Colon (tissue), 2 donors: Measurements from ENCODE around the gene FAM136A.
"Not testable (repeated sequence)": the region's sequence is repeated elsewhere in the genome, so short reads cannot be mapped to it uniquely, and the experiment has no call there.

Source experiments
- FAIRE-seq: peaks from 2 replicates; lab custom pipeline; 2012; peaks lifted over from hg19 to GRCh38; lab: Jason Lieb, UNC
- donor health status: control.
- donor health status: control.

FAM136A gene

GRCh38 chr2:70301344-70302194 lies at the start of gene FAM136A:
Gene FAM136A, minus strand, starts transcription at chr2:70302067. Its CDS starts 56 bp downstream, at chr2:70302011.
- FAIRE-seq: no peak

DNA sequence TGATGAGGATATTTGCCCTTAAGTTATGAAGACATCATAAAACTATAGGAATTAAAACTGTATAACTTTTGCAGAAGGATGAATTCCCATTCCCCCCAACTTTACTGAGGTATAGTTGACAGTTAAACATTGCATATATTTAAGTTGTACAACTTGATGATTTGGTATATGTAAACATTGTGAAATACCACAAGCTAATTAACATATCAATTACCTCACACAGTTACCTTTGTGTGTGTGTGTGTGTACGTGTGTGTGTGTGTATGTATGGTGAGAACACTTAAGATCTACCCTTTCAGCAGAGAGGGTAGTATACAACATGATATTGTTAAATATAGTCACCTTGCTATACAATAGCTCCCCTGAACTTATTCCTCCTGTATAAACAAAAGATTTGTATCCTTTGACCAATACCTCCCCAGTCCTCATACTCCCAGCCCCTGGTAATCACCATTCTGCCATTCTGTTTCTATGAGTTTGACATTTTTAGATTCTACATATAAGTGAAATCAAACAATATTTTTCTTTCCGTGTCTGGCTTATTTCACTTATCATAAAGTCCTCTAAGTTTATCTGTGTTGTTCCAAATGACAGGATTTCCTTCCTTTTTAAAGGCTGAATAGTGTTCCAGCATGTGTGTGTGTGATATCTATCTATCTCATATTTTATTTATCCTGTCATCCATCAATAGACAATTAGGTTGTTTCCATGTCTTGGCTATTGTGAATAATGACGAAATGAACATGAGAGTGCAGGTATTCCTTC lies 48.2 kb upstream of the FAM136A start:
- FAIRE-seq: no peak

DNA sequence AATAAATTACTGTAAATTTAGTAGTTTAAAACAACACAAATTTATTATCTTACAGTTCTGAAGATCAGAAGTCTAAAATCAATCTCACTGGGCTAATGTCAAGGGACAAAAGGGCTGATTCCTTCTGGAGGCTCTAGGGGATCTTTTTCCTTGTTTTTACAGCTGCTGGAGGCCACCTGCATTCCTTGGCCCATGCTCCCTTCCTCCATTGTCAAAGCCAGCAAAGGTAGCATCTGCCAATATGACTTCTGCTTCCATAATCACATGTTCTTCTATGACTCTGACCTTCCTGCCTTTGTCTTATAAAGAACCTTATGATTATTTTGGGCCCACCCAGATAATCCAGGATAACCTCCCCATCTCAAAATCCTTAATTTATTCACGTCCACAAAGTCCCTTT lies 46.0 kb upstream of the FAM136A start:
- FAIRE-seq: no peak

DNA sequence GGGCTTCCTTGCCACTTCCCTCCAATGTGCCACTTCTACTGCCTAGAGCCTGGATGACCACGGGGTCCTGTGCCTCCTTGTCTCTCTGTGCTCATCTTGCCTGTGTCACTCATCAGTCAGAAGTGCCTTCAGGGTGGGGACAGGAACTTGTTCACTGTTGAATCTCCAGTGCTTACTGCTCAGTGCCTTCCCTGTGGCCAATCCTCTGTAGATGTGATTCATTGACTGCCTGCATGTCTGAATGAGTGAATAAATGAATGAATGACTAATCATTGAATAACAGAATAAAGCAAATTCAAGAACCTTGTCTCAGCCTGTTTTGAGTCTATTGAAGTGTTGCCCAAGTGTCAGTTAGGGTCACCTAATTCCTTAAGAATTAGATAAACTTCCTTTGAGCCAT lies 42.3 kb upstream of the FAM136A start:
- no peak for FAIRE-seq

DNA sequence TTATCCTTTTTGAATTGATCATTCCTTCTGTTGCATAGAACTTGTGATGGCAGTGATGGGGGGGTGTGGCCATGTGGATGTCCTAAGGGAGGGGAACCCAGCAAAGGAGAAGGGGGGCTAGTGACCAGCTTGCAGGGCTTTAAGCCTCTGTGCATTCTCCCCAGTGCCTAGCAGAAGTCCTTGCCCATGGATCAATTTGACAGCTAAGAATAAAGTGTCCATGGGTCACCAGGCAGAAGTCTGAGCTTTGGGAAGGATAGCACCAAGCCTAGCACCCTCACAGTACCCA lies 39.6 kb upstream of the FAM136A start:
- FAIRE-seq: no peak

GRCh38 chr2:70340761-70341476 lies 39.1 kb upstream of the FAM136A start:
- no peak for FAIRE-seq

- no peak for FAIRE-seq
Measured at GRCh38 chr2:70340075-70340474, 38.2 kb upstream of the FAM136A start.

GRCh38 chr2:70336552-70336951 lies 34.7 kb upstream of the FAM136A start:
- no peak for FAIRE-seq

DNA sequence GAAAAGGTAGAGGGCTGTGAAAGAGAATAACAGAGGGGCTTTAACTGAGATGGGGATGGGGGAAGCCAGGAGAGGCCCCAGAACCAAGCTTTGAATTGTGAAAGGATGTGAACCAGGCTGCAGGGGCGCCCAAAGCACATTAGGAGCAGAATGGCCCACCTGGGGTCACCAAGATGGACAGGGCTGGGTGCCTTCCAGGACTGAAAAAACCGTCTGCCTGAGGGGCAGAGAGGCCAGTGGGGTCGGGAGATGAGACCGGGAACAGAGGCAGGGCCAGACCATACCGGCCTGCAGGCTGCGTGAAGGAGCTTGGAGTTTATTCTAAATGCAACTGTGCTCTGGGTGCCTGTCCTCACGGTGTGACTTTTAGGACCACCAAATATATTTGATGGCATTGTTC lies 29.1 kb upstream of the FAM136A start:
- no peak for FAIRE-seq

GRCh38 chr2:70330476-70330875 lies 28.6 kb upstream of the FAM136A start:
- no peak for FAIRE-seq

DNA sequence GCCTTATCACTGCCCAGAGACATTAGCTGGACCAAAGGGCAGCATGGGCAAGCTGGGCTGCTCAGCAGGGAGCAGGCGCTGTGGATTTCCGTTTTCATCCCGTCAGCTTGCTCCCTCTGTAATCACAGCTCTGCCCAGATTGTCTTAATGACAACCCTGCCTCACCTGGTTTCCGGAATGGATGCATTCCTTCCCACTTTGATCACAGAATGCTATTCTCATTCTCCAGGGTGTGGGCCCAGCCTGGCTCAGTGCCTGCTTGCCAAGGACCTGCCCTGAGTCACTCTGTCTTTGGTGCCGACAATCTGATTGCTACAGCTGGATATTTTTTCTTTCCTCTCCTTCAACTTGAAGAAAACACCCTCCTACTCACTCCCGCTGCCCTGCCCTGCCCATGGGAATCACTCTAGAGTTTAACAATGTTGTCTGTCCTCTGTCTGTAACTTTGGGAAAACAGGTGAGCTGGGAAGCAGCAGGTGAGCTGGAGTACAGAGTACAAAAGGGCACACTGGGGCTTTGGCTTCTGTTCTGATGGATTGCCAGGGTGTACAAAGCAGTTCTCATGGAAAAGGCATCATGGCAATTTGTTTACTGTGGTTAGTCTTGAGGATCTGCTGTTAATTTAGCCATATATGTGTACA lies 27.2 kb upstream of the FAM136A start:
- no peak for FAIRE-seq

GRCh38 chr2:70325875-70326274 lies 24.0 kb upstream of the FAM136A start:
- FAIRE-seq: no peak

- FAIRE-seq: no peak
Measured at GRCh38 chr2:70322518-70322917, 20.7 kb upstream of the FAM136A start.

DNA sequence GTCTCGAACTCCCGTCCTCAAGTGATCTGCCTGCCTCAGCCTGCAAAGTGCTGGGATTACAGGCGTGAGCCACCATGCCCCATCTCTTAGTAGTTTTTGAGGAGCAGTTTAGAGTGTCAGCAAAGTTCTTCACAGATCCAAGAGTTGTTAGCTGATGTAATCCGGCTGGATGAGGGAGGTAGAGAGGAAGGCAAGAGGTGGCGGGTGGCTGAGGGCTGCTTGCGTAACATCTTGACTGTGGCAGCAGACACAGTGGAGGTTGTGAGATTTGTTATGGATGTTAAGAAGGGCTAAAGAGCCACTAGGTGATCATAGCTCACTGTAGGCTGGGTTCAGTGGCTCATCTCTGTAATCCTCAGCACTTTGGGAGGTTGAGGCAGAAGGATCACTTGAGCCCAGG lies 19.5 kb upstream of the FAM136A start:
- no peak for FAIRE-seq

GRCh38 chr2:70314640-70315039 lies 12.8 kb upstream of the FAM136A start:
- FAIRE-seq: no peak

GRCh38 chr2:70312560-70312959 lies 10.7 kb upstream of the FAM136A start:
- FAIRE-seq: no peak

- no peak for FAIRE-seq
Measured at GRCh38 chr2:70310899-70311298, 9.0 kb upstream of the FAM136A start.

DNA sequence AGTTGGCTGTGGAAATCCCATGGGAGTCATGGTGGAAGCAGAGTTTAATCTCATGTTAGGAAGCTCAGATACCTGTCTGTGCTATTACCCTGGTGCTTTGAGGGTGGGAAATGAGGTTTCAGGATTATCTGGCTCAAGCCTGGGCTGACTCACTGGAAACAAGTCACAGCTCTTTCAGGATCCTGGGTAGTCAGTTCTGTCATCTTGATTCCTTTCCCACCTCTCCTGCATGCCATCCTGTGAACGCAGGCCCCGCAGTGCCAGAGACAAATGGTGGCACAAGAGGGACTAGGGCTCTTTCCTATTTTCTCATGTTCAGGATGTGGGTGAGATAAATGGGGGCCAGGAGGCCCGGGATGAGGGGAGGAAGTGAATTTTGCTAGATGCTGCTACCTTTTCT lies 3.7 kb upstream of the FAM136A start:
- FAIRE-seq: no peak

DNA sequence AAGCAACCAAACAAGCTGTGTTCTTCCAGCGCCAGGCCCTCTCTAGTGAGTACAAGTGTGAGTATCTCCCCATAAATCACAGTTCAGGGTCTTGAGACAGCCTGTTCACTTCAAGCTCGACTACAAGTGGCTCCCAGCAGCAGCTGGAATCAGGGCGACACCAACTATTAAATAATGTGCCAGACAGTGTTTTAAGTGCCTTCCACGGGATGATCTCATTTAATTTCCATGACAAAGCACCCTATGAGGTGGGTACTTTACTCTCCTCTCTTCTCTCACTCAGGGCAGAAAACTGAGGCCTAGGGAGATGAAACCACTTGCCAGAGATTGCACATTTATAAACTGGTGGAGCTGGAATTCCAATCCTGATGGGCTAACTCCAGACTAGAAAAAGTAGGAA lies 2.6 kb upstream of the FAM136A start:
- no peak for FAIRE-seq

DNA sequence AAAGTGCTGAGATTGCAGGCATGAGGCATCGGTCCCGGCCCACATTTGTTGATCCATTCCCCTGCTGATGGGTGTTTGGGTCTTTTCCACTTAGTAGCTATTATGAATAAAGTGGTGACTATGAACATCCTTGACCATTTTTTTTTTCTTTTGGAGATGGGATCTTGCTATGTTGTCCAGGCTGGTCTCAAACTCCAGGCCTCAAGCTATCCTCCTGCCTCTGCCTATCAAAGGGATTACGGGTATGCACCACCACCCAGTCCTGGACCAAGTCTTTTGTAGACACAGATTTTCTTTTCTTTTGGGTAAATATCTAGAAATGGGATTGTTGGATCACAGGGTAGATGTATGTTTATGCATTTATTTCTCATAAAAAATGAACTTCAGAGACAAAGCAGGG lies 1.3 kb upstream of the FAM136A start:
- FAIRE-seq: no peak

DNA sequence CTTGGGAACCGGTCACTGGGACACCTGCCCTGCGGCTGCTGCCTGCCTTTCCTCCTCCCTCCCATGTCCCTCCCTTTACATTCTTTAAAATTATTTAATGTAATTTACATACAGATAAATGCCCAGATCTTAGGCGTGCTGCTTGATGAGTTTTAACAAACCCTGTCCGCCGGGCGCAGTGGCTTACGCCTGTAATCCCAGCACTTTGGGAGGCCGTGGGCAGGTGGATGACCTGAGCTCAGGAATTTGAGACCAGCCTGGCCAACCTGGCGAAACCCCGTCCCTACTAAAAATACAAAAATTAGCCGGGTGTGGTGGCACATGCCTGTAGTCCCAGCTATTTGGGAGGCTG lies 304 bp upstream of the FAM136A start:
- FAIRE-seq: not testable (repeated sequence)

- no peak for FAIRE-seq
Measured at GRCh38 chr2:70300771-70301343, 1.0 kb downstream of the FAM136A start.
